NCI-H2196 (cell line): ENCODE measurements around the gene PLBD2.

Experiments
- DNase-seq: peaks from one replicate; lab custom pipeline; 2025; ENCODE audit not compliant: unreplicated experiment; lab: John Stamatoyannopoulos, UW

The PLBD2 gene

DNA sequence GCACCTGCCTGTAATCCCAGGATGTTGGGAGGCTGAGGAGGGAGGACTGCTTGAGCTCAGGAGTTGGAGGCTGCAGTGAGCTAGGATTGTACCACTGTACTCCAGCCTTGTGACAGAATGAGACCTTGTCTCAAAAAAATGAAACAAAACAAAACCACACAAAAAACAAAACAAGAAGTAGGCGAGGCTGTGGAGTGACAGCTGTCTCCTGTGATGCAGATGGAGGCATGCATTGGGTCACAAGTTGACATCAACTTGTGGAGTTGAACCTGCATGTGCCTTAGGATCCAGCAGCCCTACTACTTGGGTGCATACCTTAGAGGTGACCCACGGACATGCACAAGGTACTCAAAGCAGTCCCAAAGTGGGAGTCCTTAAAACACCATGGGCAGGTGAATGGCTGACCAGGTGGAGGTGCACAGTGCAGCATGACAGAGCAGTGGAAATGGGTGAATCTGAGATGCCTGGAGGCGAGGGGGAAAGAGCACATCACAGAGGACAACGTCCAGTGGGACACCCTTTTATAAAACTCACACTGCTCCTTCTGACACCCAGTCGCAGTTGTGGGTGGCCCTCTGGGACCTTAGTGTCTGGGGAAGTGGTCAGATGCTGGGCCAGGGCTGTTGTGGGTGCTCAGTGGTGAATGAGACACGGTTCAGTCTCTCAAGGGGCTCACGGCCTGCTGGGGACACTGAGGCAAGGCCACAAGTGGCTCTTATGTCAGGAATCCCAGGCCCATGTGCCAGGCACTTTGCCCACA lies 12.7 kb downstream of the PLBD2 start:
- DNase-seq = no peak

DNA sequence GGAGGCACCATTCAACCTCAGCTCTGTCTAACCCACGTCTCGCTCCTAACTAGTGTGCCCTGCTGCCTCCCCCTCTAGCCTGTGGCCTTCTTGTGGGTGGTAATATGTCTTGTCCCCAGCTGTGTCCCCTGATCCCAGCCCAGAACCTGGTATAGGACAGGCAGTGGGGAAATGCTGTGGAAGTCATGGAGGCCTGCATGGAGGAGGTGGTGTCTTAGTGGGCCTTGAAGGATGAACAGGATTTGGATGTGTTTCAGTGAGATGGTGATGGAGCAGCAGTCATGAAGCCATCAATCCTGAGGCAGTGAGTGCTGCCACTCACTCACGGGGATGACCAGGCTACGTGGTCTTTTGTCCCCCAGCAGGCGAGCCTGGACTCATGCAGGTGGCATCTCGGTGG lies 13.4 kb downstream of the PLBD2 start:
- no peak for DNase-seq

DNA sequence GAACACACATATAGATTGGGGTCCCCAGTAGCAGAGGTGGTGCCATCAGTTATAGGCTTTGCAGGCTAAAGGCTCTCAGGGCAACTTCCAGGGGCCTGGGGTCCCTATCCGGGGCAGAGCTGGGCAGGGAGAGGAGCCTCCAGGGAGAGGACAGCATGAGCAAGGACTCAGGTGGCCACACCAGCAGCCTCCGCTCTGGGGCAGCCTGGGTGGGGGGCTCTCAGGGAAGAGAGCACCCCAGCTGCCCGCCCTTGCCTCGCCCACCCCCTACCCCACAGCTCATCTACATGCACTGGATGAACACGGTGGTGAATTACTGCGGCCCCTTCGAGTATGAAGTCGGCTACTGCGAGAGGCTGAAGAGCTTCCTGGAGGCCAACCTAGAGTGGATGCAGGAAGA lies 14.0 kb downstream of the PLBD2 start:
- no peak for DNase-seq

DNA sequence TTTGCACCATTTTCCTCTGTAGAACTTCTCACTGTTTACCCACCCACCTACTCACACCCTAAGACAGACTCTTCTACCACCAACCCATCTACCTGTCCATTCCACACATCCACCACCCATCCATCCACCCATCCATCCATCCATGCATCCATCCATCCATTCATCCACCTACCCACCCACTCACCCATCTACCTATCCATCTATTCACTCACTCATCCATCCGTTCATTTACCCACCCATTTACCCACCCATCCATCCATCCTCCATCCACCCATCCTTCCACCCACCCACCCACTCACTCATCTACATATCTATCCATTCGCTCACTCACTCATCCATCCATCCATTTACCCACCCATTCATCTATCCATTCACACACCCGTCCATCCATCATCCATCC lies 15.1 kb downstream of the PLBD2 start:
- no peak for DNase-seq

DNA sequence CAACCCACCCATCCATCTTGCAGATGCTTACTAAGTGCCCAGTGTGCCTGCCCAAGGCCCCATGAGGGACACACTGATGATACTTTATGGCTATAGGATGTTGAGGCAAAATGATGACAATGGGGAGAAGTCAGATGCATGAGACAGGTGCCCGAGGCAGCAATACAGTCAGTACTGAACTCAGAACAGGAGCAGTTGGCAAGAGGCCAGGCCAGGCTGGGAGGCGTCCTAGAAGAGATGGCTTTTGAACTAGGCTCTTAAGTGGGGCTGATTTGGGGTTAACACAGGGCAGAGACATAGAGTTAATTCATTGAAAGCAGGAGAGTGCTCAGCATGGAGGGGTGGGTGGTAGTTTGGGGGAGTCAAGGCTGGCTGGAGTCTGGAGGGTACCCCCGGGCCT lies 15.6 kb downstream of the PLBD2 start:
- DNase-seq = no peak

DNA sequence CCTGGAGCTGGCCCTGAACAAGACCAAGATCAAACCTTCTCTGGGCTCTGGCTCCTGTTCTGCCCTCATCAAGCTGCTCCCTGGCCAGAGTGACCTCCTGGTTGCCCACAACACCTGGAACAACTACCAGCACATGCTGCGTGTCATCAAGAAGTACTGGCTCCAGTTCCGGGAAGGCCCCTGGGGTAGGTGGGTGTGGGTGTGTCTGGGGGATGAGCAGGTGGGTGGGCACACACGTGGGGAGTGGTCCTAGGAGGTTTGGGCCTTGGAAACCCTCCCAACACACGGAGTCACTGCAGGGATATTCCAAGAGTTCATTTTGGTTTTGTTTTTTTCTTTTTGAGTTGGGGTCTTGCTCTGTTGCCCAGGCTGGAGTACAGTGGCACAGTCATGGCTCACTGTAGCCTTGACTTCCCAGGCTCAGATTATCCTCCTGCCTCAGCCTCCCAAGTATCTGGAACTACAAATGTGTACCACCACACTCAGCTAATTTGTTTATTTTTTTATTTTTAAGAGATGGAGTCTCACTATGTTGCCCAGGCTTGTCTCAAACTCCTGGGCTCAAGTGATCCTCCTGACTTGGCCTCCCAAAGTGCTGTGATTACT lies 16.5 kb downstream of the PLBD2 start:
- DNase-seq = no peak

DNA sequence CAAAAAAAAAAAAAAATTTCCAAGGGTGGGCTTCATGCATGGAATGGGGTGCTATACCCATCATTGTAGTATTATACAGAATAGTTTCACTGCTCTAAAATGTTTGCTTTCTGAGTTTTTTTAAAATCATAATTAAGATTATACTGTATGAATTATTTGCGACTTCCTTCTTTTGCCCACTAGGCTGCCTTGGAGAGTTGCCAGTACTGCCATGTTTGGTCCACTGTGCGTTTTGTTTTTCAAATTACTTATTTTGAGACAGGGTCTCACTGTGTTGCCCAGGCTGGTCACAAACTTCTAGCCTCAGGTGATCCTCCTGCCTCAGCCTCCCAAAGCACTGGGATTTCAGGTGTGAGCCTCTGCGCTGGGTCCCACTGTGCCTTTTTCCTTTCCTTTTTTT lies 19.9 kb downstream of the PLBD2 start:
- DNase-seq = no peak

DNA sequence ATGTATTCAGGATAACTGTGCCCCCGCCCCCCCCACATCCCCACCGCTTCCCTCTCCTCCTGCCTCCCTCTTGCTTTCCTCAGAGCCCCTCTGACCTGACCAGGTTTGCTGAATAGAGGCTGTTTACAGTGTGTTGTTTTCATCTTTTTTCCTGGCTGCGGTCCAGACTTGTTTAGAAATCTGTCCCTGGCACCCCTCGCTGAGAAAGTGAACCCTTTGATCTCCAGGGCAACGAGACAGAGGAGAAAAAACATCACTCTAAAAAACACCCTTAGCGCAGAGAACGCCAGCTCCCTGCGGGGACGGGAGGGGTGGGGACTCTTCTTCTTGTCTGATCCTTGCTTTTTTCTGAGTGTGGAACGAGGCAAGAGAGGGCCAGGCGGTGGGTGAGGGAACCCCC lies 22.8 kb downstream of the PLBD2 start:
- no peak for DNase-seq

DNA sequence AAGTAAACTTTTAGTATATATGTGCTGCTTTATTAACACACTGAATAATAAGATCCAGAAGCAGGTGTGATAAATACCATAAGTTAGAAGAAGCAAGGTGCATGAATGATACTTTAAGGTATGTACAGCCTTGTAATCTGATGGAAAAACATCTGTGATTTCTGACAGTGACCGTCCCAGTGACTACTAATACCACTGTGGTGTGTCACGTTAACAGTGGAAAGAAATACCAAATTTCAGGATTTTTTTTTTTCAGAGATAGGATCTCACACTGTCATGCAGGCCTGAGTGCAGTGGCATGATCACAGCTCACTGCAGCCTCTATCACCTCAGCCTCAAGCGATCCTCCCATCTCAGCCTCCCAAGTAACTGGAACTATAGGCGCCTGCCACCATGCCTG lies 23.8 kb downstream of the PLBD2 start:
- no peak for DNase-seq

DNA sequence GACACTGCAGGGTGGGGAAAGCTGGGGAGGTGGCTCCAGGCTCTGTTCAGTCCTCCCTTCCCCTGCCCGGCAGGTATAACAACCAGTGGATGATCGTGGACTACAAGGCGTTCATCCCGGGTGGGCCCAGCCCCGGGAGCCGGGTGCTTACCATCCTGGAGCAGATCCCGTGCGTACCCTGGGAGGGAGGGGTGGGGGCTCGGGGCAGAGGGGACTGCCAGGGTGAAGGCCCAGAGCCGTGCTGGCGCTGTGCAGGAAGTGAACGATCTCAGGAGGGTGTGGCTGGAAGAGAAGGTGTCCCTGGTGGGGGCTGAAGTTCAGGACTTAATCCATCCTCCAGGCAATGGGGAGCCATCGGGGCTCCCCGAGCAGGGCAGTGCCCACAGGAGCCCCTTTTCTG lies 26.4 kb downstream of the PLBD2 start:
- DNase-seq = no peak

DNA sequence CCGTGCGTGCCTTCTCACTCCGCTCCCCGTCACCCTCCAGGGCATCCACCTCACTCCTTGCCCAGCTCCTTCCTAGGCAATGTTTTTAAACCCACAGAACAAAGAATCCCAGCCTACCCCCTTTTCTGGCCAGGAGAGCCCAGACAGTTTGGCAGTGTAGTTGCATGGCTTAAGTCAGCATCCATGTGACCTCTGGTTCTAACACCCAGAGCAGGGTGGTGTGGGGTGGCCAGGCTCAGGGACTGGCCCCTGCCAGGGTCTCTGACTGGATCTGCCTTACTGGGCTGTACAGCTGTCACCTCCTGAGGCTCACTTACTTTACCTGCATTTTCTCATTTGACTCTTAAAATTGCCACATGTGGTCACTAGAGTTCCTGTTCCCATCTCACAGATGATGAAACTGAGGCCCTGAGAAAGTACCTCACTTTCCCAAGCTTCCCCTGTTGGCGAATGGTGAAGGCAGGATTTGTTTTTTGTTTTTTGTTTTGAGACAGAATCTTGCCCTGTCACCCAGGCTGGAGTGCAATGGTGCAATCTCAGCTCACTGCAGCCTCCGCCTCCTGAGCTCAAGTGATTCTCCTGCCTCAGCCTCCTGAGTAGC lies 27.0 kb downstream of the PLBD2 start:
- no peak for DNase-seq

DNA sequence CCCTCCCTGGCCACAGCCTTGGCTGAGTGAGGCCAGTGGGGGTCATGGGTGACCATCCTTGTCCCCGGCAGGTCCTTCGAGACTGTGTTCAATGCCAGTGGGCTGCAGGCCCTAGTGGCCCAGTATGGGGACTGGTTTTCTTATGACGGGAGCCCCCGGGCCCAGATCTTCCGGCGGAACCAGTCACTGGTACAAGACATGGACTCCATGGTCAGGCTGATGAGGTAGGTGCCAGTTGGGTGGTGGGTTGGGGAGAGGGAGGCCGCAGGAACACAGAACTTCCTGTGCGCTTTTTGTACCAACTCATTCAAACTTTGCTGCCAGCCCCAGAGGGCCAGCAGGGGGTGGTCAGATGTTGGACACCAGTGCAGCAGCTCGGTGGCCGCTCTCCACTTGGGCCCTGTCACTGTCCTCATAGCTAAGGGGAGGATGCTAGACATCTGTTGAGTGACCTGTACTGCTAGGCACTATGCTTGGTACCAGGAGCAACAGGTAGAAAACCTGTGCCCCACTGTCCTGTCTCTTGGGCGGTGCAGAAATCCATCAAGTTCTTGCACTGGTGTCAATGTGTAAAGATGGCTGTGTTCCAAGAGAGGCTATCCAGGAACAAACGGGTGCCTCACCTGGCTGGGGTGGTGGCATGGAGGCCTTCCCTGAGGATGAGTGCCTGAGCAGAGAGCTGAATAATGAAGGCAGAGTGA lies 28.6 kb downstream of the PLBD2 start:
- DNase-seq = no peak

DNA sequence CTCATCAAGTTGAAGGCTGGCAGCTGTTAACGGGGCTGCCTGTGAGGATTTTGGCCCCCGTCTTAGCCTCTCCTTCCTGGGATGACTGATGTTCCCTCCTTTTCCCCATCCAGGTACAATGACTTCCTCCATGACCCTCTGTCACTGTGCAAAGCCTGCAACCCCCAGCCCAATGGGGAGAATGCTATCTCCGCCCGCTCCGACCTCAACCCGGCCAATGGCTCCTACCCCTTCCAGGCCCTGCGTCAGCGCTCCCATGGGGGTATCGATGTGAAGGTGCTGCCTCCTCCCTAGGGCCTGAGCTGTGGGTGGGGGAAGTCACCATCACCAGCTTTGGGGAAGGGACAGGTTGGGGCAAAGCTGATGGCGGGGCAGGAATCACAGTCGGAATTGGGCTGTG lies 29.2 kb downstream of the PLBD2 start:
- DNase-seq = no peak

DNA sequence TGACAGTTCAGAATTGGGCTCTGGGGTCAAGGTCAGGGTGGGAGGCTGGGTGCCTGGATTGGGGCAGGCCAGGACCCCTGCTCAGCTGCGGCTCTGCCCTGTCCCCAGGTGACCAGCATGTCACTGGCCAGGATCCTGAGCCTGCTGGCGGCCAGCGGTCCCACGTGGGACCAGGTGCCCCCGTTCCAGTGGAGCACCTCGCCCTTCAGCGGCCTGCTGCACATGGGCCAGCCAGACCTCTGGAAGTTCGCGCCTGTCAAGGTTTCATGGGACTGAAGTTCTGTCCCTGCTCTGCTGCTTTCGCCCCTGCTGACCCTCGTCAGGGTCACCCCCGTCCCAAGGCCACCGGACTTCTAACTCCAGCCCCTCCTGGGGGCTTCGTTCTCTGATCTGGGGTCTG lies 30.0 kb downstream of the PLBD2 start:
- DNase-seq = no peak

DNA sequence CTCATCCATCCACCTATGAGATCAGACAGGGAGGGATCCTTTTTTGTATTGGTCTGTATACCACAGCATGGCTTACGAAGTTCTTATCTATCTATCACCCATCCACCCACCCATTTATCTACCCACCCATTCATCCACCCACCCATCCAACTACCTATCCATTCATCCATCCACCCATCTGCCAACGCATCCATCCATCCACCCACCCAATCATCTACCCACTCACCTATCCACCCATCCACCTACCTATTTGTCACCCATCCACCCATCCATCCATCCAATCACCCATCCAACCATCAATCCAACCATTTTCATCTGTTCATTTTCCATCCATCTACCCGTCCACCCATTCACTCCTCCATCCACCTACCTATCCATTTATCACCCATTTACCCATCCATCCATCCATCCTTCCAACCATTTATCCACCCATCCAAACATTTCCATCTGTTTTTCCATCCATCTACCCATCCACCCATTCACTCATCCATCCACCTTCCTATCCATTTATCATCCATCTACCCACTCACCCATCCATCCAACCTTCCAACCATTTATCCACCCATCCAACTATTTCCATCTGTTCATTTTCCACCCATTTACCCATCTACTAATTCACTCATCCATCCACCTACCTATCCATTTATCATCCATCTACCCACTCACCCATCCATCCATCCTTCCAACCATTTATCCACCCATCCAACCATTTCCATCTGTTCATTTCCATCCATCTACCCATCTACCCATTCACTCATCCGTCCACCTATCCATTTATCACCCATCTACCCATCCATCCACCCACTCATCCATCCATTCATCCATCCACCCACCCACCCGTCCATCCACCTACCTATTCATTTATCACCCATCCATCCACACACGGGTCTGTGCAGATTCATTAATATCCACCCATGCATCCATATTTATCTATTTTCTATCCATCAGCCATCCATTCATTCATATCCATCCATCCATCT lies 32.0 kb downstream of the PLBD2 start:
- DNase-seq = no peak

DNA sequence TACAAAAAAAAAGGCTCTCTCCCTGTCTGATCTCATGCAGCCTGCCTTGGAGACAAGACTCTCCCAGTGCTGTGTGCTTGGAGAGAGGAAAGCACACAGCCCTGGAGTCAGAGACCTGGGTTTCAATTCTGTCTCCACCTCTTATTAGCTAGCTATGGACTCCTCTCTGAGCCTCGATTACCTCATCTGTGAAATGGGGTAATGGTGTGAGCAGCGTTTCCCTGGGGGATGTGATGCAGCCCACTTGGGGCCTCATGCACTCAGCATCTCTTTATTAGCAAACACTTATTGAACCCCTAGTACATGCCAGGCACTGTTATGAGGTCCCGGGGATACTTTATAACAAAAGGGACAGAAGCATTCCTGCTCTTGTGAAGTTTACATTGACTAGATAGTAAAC lies 32.8 kb downstream of the PLBD2 start:
- DNase-seq = no peak

DNA sequence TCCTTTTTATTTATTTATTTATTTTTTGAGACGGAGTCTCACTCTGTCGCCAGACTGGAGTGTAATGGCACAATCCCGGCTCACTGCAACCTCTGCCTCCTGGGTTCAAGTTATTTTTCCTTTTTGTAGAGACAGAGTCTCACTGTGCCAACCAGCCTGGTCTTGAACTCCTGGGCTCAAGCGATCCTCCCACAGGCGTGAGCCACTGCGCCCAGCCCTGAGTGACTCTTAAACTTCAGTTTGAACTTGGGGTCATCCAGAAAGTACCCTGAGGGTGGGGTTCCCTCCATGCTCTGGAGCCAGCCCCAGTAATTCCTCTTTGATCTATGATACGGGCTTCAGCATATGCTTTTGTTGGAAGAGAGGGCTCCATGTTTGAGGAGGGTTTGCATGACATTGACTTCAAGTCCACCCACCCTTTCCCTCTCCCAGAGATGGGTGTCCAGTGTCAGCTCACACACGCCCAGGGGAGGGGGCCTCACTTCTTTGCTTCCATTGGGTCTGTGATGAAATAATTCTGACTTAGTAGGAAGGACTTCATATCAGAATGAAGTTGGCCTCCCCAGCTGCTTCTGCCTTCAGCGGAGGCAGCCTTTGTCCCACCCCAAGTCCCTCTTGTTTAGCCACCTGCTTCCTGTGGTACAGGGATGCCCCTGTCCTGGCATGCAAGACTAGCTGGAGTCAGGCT lies 33.4 kb downstream of the PLBD2 start:
- no peak for DNase-seq

DNA sequence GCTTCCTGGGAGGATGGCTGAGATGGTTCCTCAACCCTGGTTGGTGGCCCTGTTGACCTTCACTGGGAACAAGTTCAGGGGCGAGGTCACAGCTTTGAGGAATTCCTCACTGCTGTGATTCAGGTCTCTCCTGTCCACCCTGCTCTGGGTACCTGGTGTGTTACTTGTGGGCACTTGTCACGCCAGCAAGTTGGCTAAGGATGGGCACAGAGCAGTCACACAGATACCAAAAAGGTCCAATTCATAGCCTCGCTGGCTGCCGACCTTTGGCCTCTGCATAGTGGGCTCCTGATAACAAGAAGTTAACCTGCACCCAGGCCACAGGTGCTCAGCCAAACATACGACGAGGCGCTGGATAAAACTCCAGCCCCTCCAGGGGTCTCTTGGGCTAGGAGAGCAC lies 34.1 kb downstream of the PLBD2 start:
- DNase-seq = no peak

DNA sequence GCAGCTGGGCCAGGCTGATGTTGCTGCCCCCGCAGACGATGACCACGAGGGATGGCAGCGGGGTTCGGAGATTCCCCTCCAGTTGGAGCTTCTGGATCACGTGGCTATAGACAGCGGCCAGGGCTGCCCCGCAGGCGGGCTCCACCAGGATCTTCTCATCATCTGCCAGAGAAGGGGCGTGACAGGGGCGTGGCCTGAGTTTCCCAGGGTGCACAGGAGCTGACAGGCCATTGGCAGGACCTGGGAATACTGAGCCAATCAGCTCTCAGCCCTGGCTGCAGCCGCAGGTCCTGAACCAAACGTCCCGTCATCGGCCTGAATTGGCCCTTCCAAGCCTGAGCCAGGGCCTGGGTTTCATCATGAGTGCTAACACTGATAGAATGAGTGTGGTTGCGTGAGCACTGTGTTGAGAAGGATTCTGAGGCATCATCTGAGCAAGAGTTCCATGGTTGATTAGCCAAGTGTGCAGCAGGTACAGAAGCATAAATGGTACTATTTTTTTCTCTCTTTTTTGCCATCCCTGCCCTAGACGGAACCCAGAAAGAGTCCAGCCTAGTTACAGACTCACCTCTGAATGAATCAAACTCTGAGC lies 34.7 kb downstream of the PLBD2 start:
- no peak for DNase-seq

DNA sequence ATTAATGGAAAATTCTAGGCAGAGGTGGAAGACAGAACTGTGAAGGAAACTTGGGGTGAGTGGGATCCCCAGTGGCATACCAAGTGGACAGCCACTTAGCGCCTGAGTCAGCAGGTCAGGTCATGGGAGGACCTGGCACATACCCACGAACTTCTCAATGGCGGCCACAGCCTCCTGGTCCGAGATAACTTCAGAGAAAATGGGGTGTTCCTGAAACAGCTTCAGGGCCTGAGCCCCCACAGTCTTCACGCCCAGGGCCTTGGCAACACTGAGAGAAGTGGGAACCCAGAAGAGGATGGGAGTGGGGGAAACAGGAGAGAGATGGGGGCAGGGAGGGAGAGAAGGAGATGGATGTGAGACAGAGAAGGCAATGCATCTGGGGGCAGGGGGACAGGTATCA lies 35.4 kb downstream of the PLBD2 start:
- DNase-seq = no peak
